Right lobe of liver (tissue), 4 donors: ENCODE data around the gene OSBPL2.

ENCODE experiments used
- POLR2A ChIP-seq: fragments of 450-650 bp; IDR thresholded peaks from one replicate; pipeline ENCODE4 v1.6.1; 2017; ENCODE audit warnings: antibody characterized with exemption, mild to moderate bottlenecking
- TF ChIP-seq, protein P1 (sequence below), 4 donors: fragments of 200-600 bp in 3 of 4; fragments of 450-650 bp in 1 of 4; IDR thresholded peaks; one replicate each; pipeline versions ENCODE4 v1.5.1 to v1.8.0; 2016 to 2022; ENCODE audit warnings: antibody characterized with exemption in 4 of 4, mild to moderate bottlenecking in 2 of 4
- donor health status: DM: no; HTN: no; CAD: no.
- donor health status: DM: no; HTN: no; CAD: no.
- donor health status: DM: no; HTN: yes; CAD: no.

DNA sequence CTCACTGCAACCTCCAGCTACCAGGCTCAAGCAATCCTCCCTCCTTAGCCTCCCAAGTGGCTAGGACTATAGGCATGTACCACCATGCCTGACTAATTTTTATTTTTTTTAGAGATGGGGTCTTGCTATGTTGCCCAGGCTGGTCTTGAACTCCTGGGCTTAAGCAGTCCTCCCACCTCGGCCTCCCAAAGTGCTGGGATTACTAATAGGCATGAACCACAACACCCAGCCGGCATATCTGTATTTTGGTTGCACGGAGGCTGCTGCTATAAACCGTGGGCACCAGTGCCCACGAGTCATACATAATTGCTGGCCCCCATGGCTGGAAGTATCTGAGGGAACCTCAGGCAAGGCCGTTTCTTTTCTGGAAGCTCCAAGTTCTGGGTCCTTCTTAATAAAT is 46.1 kb downstream of the OSBPL2 start:
- TF ChIP-seq, protein P1, sequence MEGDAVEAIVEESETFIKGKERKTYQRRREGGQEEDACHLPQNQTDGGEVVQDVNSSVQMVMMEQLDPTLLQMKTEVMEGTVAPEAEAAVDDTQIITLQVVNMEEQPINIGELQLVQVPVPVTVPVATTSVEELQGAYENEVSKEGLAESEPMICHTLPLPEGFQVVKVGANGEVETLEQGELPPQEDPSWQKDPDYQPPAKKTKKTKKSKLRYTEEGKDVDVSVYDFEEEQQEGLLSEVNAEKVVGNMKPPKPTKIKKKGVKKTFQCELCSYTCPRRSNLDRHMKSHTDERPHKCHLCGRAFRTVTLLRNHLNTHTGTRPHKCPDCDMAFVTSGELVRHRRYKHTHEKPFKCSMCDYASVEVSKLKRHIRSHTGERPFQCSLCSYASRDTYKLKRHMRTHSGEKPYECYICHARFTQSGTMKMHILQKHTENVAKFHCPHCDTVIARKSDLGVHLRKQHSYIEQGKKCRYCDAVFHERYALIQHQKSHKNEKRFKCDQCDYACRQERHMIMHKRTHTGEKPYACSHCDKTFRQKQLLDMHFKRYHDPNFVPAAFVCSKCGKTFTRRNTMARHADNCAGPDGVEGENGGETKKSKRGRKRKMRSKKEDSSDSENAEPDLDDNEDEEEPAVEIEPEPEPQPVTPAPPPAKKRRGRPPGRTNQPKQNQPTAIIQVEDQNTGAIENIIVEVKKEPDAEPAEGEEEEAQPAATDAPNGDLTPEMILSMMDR (IDR thresholded peaks at IDR 0.05): no peak
- no peak for TF ChIP-seq POLR2A
